NK-92 (cell line): ENCODE results near the gene STK25.
"Not testable (repeated sequence)": the region's sequence is repeated elsewhere in the genome, so short reads cannot be mapped to it uniquely, and the experiment has no call there.

Experiments
- DNase-seq: peaks from one replicate; lab custom pipeline; 2025; ENCODE audit not compliant: unreplicated experiment; lab: John Stamatoyannopoulos, UW

STK25 gene

GRCh38 chr2:241468476-241468781, 40.0 kb downstream of the STK25 start:
- no peak for DNase-seq

GRCh38 chr2:241467777-241468475, 40.5 kb downstream of the STK25 start:
- DNase-seq, result no peak

- DNase-seq, result no peak
Observed at GRCh38 chr2:241466230-241466629, 42.2 kb downstream of the STK25 start.

GRCh38 chr2:241465543-241465942, 42.8 kb downstream of the STK25 start:
- no peak for DNase-seq

- no peak for DNase-seq
Observed at GRCh38 chr2:241463276-241464135, 44.9 kb downstream of the STK25 start.

- no peak for DNase-seq
Observed at GRCh38 chr2:241461693-241462677, 46.4 kb downstream of the STK25 start.

- DNase-seq, result no peak
Observed at GRCh38 chr2:241460631-241461030, 47.8 kb downstream of the STK25 start.

- DNase-seq, result no peak
Observed at GRCh38 chr2:241459520-241459919, 48.9 kb downstream of the STK25 start.

- DNase-seq, result no peak
Observed at GRCh38 chr2:241458687-241459086, 49.7 kb downstream of the STK25 start.

GRCh38 chr2:241456546-241456945, 51.8 kb downstream of the STK25 start:
- DNase-seq, result no peak

- DNase-seq, result no peak
Observed at GRCh38 chr2:241454837-241455485, 53.4 kb downstream of the STK25 start.

- not testable (repeated sequence) for DNase-seq
Observed at GRCh38 chr2:241453919-241454318, 54.5 kb downstream of the STK25 start.

GRCh38 chr2:241451840-241452506, 56.4 kb downstream of the STK25 start:
- no peak for DNase-seq

GRCh38 chr2:241450092-241450491, 58.3 kb downstream of the STK25 start:
- DNase-seq, result not testable (repeated sequence)

GRCh38 chr2:241445426-241445825, 63.0 kb downstream of the STK25 start:
- DNase-seq, result no peak

- no peak for DNase-seq
Observed at GRCh38 chr2:241443486-241444223, 64.7 kb downstream of the STK25 start.
